MV-4-11 (cell line): Measurements from ENCODE around the gene ATL1.
"Not testable (repeated sequence)": the region's sequence is repeated elsewhere in the genome, so short reads cannot be mapped to it uniquely, and the experiment has no call there.

Experiments
- DNase-seq: peaks from one replicate; lab custom pipeline; 2025; lab: John Stamatoyannopoulos, UW

ATL1 gene

GRCh38 chr14:50657753-50658152 lies 97.8 kb downstream of the ATL1 start:
- DNase-seq, result no peak

GRCh38 chr14:50658203-50658602 lies 98.3 kb downstream of the ATL1 start:
- DNase-seq, result no peak

- DNase-seq, result no peak
Measured at GRCh38 chr14:50659327-50659974, 99.5 kb downstream of the ATL1 start.

DNA sequence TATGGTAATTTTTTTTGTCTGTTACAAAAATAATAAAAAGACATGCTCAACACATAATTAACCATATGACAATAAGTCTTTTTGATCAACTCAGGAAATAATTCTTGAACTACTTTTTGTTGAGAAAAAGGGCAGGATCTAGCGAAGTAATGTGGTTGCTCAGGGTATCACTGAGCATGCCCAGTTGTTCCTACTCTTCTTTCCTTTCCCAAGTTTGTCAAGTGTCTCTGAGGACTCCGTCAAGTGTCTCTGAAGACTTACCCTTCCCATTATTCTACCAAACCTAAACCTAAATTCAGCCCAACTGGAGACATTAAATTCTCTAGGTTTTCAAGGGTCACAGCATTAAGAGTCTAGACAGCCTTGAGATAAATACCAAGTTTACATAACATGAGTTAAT lies 104.6 kb downstream of the ATL1 start:
- DNase-seq, result not testable (repeated sequence)

- not testable (repeated sequence) for DNase-seq
Measured at GRCh38 chr14:50665300-50665699, 105.4 kb downstream of the ATL1 start.

GRCh38 chr14:50666772-50667683 lies 107.1 kb downstream of the ATL1 start:
- DNase-seq, result peak; percentile 49

GRCh38 chr14:50667684-50667995 lies 107.7 kb downstream of the ATL1 start:
- no peak for DNase-seq

DNA sequence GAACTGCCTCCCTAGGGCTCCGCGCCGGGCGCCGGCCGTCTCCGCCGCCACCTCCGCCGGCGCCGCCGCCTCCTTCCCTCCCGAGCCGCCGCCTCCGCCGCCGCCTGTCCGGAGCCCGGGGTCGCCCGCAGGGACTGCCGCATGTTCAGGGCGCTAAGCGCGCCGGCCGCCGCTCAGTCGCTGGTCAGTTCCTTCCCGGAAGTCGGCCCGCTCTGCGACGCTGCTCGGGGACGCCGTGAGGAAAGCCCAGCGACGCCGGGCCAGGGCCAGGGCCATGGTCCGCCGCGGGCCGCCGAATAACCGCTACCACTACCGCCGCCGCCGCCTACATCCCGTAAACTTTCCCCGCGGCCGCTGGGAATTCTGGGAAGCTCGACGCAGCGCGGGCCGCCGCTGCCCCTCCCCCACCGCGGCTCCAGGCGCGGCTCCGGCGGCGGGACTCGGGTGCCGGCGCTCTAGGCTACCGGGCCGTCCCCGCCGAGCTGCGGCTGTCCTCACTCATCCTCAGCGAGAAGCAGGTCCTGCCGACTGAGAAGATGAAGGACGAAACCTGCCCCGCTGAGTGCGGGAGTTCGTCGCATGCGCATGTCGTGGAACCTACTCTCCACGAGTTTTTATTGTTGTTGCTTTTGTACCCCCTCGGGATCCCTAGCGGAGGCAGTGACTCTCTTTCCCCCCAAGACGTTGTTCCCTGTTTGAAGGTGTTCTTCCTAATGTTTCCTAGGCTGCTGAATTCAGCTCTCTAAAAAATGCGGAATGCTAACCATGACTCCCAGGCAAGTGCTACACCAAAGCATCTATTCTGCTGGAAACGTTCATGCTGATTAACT lies 108.3 kb downstream of the ATL1 start, which contains the start of gene SAV1:
TSS of gene SAV1 (minus strand) at position 311 of the 830 bp plus-strand sequence. CDS start 339 bp downstream, outside the sequence.
- DNase-seq, result peak; percentile 73

DNA sequence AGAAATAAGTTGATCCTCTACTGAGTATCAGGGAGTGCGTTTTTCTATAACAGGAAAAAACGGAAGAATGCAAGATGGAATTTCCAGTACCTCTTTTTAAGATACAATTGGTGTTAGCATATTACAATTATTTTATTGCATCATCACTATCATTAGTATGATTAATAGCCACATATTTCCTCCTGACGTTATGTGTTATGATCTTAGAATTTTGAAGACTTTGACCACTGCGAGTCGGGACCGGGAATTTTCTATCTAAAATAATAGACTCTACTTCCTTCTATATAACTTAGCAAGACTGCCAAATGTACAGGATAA lies 108.8 kb downstream of the ATL1 start:
- DNase-seq, result no peak

- no peak for DNase-seq
Measured at GRCh38 chr14:50669441-50669986, 109.6 kb downstream of the ATL1 start.

DNA sequence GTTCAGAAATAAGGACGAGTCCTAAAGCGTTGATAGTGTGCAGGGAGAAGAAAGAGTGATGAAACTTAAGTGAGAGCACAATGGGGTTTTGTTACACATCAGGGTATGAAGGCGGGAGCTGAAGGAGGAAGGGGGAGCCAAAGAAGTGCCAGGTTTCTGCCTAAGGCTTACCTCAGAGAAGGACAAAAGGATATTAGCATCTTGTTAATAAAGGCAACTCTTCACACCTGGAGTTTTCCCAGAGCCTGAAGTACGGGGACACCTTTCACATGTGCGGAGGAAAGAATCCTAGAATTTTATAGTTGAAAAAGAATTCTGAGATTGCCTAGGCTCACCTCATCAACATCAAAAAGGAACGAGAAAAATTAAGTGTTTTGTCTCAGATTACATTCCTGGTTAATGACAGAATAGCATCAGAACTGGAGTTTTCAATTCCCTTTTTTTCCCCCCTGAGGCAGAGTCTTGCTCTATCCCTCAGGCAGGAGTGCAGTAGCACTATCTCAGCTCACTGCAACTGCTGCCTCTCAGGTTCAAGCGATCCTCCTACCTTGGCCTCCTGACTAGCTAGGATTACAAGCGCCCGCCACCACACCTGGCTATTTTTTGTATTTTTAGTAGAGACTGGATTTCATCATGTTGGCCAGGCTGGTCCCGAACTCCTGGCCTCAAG lies 110.4 kb downstream of the ATL1 start:
- no peak for DNase-seq

GRCh38 chr14:50670866-50671256 lies 110.9 kb downstream of the ATL1 start:
- DNase-seq, result no peak

GRCh38 chr14:50675597-50675996 lies 115.7 kb downstream of the ATL1 start:
- DNase-seq, result no peak

- DNase-seq, result no peak
Measured at GRCh38 chr14:50676814-50677516, 117.0 kb downstream of the ATL1 start.

DNA sequence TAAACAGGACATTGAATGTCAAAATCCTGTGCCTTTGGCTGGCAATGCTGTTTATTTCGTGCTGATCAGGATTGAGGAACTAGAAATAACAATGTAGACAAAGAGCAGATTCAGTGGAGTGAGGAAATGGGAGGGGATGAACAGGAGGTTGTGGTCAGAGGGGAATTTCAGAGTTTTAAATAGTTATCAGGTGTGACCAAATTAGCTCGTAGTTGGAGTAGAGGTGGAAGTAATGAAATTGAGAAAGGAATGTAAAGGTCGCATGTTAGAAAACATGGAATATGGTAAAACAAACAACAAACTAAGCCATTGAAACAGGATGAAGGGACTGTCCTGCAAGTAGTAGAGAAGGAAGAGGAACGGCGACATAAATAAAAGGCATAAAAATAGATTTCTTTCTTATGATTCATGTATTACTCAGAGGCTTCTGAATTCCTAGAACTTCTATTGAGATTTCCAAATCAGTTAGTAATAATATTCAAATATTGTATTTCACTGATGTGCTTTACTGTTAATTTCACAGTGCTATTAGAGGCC lies 117.7 kb downstream of the ATL1 start:
- DNase-seq, result peak; percentile 87

GRCh38 chr14:50678163-50678562 lies 118.2 kb downstream of the ATL1 start:
- no peak for DNase-seq

- DNase-seq, result no peak
Measured at GRCh38 chr14:50679674-50680073, 119.7 kb downstream of the ATL1 start.
